A549 (cell line): ENCODE results near the gene RHBDL2. TPM values are rescaled to one million over a fixed set of nuclear protein-coding genes. Genes with fewer than 3 reads are reported as not detected.

ENCODE experiments used
- ATAC-seq, 2 experiments: fragments of 200-7000 bp in 1 of 2; fragments of >200 bp in 1 of 2; cut with Nextera tagmentation in 1 of 2; cut with Tn5 transposase in 1 of 2; 3 replicates each; pipeline versions ENCODE4 v1.8.0 to v1.9.1; 2018 to 2020; ENCODE audit warnings: mild to moderate bottlenecking in 1 of 2, moderate library complexity in 1 of 2
- CTCF ChIA-PET: fragments of 300-600 bp; sonication (Branson Sonifier 250); formaldehyde crosslinking; extraction: SDS; loops from one replicate; lab custom pipeline; 2021; ENCODE audit warnings: antibody characterized with exemption, inconsistent platforms; lab: Yijun Ruan, JAX
- POLR2A ChIA-PET: fragments of 350-600 bp; formaldehyde crosslinking; extraction: SDS; loops from one replicate; lab custom pipeline; 2021; ENCODE audit warnings: antibody characterized with exemption, inconsistent platforms; lab: Yijun Ruan, JAX
- DNase-seq, 2 experiments: peaks; one replicate each; pipeline versions ENCODE4 v3.0.0 to v3.0.0-alpha.2; 2011 to 2016; ENCODE audit warnings: low read depth in 1 of 2, low spot score in 1 of 2
- FAIRE-seq: peaks from 2 replicates; lab custom pipeline; 2011; peaks lifted over from hg19 to GRCh38; lab: Jason Lieb, UNC
- H3K27ac ChIP-seq, 2 experiments: fragments of >200 bp; sonication (Bioruptor Twin); formaldehyde crosslinking; 3 replicates each; pipeline ENCODE4 v1.5.1; 2016 to 2017
- H3K4me1 ChIP-seq: fragments of >200 bp; sonication (Bioruptor Twin); formaldehyde crosslinking; 3 replicates; pipeline ENCODE4 v1.6.1; 2016
- H3K4me2 ChIP-seq: fragments of >200 bp; sonication (Bioruptor Twin); formaldehyde crosslinking; 3 replicates; pipeline ENCODE4 v1.6.1; 2016
- H3K4me3 ChIP-seq: fragments of >200 bp; sonication (Bioruptor Twin); formaldehyde crosslinking; 3 replicates; pipeline ENCODE4 v1.5.1; 2016
- H3K9me3 ChIP-seq: fragments of >200 bp; sonication (Bioruptor Twin); formaldehyde crosslinking; 3 replicates; pipeline ENCODE4 v1.6.1; 2016
- ATOH8 ChIP-seq: fragments of 250-450 bp; sonication (Bioruptor Pico); IDR thresholded peaks from 2 replicates; pipeline ENCODE4 v1.5.0; 2020; ENCODE audit warnings: low read depth, mild to moderate bottlenecking, moderate library complexity
- BCL3 ChIP-seq: fragments of >200 bp; sonication (Bioruptor Twin); formaldehyde crosslinking; IDR thresholded peaks from 3 replicates; pipeline ENCODE4 v1.6.1; 2016
- BHLHE40 ChIP-seq: IDR thresholded peaks from 2 replicates; pipeline ENCODE4 v1.6.1; 2012; ENCODE audit warnings: low read depth, low read length, inconsistent platforms
- CEBPB ChIP-seq, 2 experiments: fragments of >200 bp in 1 of 2; sonication (Bioruptor Twin) in 1 of 2; formaldehyde crosslinking in 1 of 2; IDR thresholded peaks; 2 replicates each; pipeline ENCODE4 v1.6.1; 2012 to 2016
- CHD2 ChIP-seq: fragments of 150-350 bp; IDR thresholded peaks from 2 replicates; pipeline ENCODE4 v1.6.1; 2014; ENCODE audit warnings: low read length; ENCODE audit not compliant: partially characterized antibody
- CHD4 ChIP-seq: fragments of 200-600 bp; sonication (generic); IDR thresholded peaks from 2 replicates; pipeline ENCODE4 v1.6.1; 2016; ENCODE audit warnings: antibody characterized with exemption, mild to moderate bottlenecking, borderline replicate concordance
- CTCF ChIP-seq: fragments of >200 bp; sonication (Bioruptor Twin); formaldehyde crosslinking; IDR thresholded peaks from 3 replicates; pipeline ENCODE4 v1.5.1; 2016
- E2F6 ChIP-seq: IDR thresholded peaks from 2 replicates; pipeline ENCODE4 v1.6.1; 2012; ENCODE audit warnings: low read depth, borderline replicate concordance
- EHF ChIP-seq: fragments of 250-450 bp; sonication (Bioruptor Pico); IDR thresholded peaks from 2 replicates; pipeline ENCODE4 v1.5.0; 2020; ENCODE audit warnings: mild to moderate bottlenecking
- FOSL2 ChIP-seq, 2 experiments: fragments of 450-650 bp in 1 of 2; fragments of >200 bp in 1 of 2; sonication (Bioruptor Twin) in 1 of 2; formaldehyde crosslinking; IDR thresholded peaks; 2 replicates each; pipeline versions ENCODE4 v1.5.0 to v1.6.1; 2016 to 2020; ENCODE audit warnings: mild to moderate bottlenecking in 1 of 2, moderate library complexity in 1 of 2
- FOXS1 ChIP-seq: fragments of 250-450 bp; sonication (Bioruptor Pico); IDR thresholded peaks from 2 replicates; pipeline ENCODE4 v1.5.0; 2020; ENCODE audit warnings: mild to moderate bottlenecking, moderate library complexity
- GATA3 ChIP-seq: IDR thresholded peaks from 2 replicates; pipeline ENCODE4 v1.6.1; 2012; ENCODE audit warnings: borderline replicate concordance
- HES2 ChIP-seq: fragments of >200 bp; sonication (Bioruptor Twin); formaldehyde crosslinking; IDR thresholded peaks from 2 replicates; pipeline ENCODE4 v1.6.1; 2016
- HEYL ChIP-seq: fragments of 250-450 bp; sonication (Bioruptor Pico); IDR thresholded peaks from 2 replicates; pipeline ENCODE4 v1.8.0; 2021; ENCODE audit warnings: mild to moderate bottlenecking, moderate library complexity
- HOXB5 ChIP-seq: fragments of 250-450 bp; sonication (Bioruptor Pico); IDR thresholded peaks from 2 replicates; pipeline ENCODE4 v1.5.0; 2020; ENCODE audit warnings: mild to moderate bottlenecking, moderate library complexity
- JUNB ChIP-seq: fragments of >200 bp; sonication (Bioruptor Twin); formaldehyde crosslinking; IDR thresholded peaks from 2 replicates; pipeline ENCODE4 v1.6.1; 2016
- KDM1A ChIP-seq: fragments of 200-600 bp; sonication (generic); IDR thresholded peaks from 2 replicates; pipeline ENCODE4 v1.6.1; 2016; ENCODE audit warnings: low read depth, mild to moderate bottlenecking
- KDM5A ChIP-seq: fragments of 200-600 bp; sonication (generic); IDR thresholded peaks from 2 replicates; pipeline ENCODE4 v1.6.1; 2016; ENCODE audit warnings: antibody characterized with exemption, mild to moderate bottlenecking
- MAFK ChIP-seq: fragments of 450-650 bp; IDR thresholded peaks from 2 replicates; pipeline ENCODE4 v1.6.1; 2014; ENCODE audit not compliant: partially characterized antibody
- MAX ChIP-seq: IDR thresholded peaks from 2 replicates; pipeline ENCODE4 v1.6.1; 2012
- MAZ ChIP-seq: fragments of 150-350 bp; IDR thresholded peaks from 2 replicates; pipeline ENCODE4 v1.6.1; 2014; ENCODE audit warnings: antibody characterized with exemption, low read depth, low read length, borderline replicate concordance
- MYC ChIP-seq: IDR thresholded peaks from 2 replicates; pipeline ENCODE4 v1.6.1; 2012; ENCODE audit warnings: mild to moderate bottlenecking, inconsistent platforms, low read length, improper control_type of control experiment, borderline replicate concordance
- NR3C1 ChIP-seq: fragments of >200 bp; sonication (Bioruptor Twin); formaldehyde crosslinking; IDR thresholded peaks from 3 replicates; pipeline ENCODE4 v1.6.1; 2017
- RAD21 ChIP-seq, 2 experiments: fragments of >200 bp in 1 of 2; sonication (Bioruptor Twin) in 1 of 2; formaldehyde crosslinking in 1 of 2; IDR thresholded peaks in 1 of 2; conservative IDR thresholded peaks in 1 of 2; 2 replicates in 1 of 2; 3 replicates in 1 of 2; pipeline ENCODE4 v1.6.1; 2012 to 2018; ENCODE audit warnings: inconsistent platforms in 1 of 2
- ZFP36 ChIP-seq: fragments of 450-650 bp; IDR thresholded peaks from 2 replicates; pipeline ENCODE4 v1.6.1; 2014; ENCODE audit warnings: borderline replicate concordance; ENCODE audit not compliant: partially characterized antibody
- ZNF302 ChIP-seq: fragments of 250-450 bp; sonication (Bioruptor Pico); IDR thresholded peaks from 2 replicates; pipeline ENCODE4 v1.9.0; 2021; ENCODE audit warnings: inconsistent platforms, mild to moderate bottlenecking, moderate library complexity
- WGBS: methylation state at CpG from one replicate; pipeline ENCODE4 v1.1.6; 2017; ENCODE audit errors: missing lambda C conversion rate; 5-methylcytosine and 5-hydroxymethylcytosine counted together
- polyA plus RNA-seq, 4 experiments: library from polyadenylated mRNA; depleted of rRNA in 3 of 4; stranded (reverse); fragments of >200 nt; fragmentation: RNase III in 1 of 4; extraction: RNeasy Plus Mini Kit Qiagen cat#74134 plus additional on column Dnase treatment in 1 of 4; gene quantifications; 2 replicates in 3 of 4; 3 replicates in 1 of 4; pipeline ENCODE4 v1.2.3, GENCODE V29; 2011 to 2017

Gene RHBDL2
- polyA plus RNA-seq, 2 of the 4 experiments (the other 2 are of a cell fraction): 2.6 to 3.6 TPM

GRCh38 chr1:38923607-38924006, 18.0 kb downstream of the RHBDL2 start:
- FAIRE-seq (no peak), ATAC-seq (no peak), DNase-seq (no peak)
- WGBS: 95% methylated on average over 3 of the region's 3 CpGs
- H3K4me2 ChIP-seq: no peak overlapping the region
- no peaks in the 10 kb centered on the region for H3K9me3 ChIP-seq
- no peak overlapping the region for H3K27ac ChIP-seq
- ChIA-PET POLR2A (no interaction called here), CTCF (no interaction called here)
- no peaks in the 10 kb centered on the region for H3K4me1 ChIP-seq
- H3K4me3 ChIP-seq: no peak overlapping the region
- TF ChIP-seq JUNB (no peak), NR3C1 (no peak), CTCF (no peak), CHD2 (no peak), ATOH8 (no peak), MAX (no peak)

GRCh38 chr1:38919130-38919529, 22.5 kb downstream of the RHBDL2 start:
- ChIA-PET CTCF (no interaction called here), POLR2A (no interaction called here)
- no peak for ATAC-seq
- H3K4me1 ChIP-seq: no peaks in the 10 kb centered on the region
- no peak for DNase-seq
- TF ChIP-seq BHLHE40 (no peak), ZNF302 (CRISPR knock-in tag) (no peak), FOSL2 (IDR thresholded peaks at IDR 0.05) (no peak), FOSL2 (CRISPR knock-in tag; IDR thresholded peaks at IDR 0.05) (no peak), HOXB5 (CRISPR knock-in tag) (no peak)
- no peak for FAIRE-seq
- no peak overlapping the region for H3K4me2 ChIP-seq
- WGBS: 85% methylated on average over 3 of the region's 3 CpGs
- no peak overlapping the region for H3K4me3 ChIP-seq
- H3K27ac ChIP-seq: no peak overlapping the region
- H3K9me3 ChIP-seq: no peaks in the 10 kb centered on the region

- FAIRE-seq (no peak), ATAC-seq (no peak), DNase-seq (no peak)
- H3K9me3 ChIP-seq: no peaks in the 10 kb centered on the region
- ChIA-PET CTCF (no interaction called here), POLR2A (no interaction called here)
- no peak overlapping the region for H3K27ac ChIP-seq
- TF ChIP-seq FOXS1 (CRISPR knock-in tag) (no peak), ZFP36 (no peak), RAD21 (conservative IDR thresholded peaks at IDR 0.05 in 1 of 2, IDR thresholded peaks at IDR 0.05 in 1 of 2) (no peak), MYC (no peak), HEYL (CRISPR knock-in tag) (no peak), CHD4 (no peak), ATOH8 (no peak), CEBPB (IDR thresholded peaks at IDR 0.05) (no peak), NR3C1 (no peak), HES2 (no peak), BCL3 (no peak), KDM1A (no peak), MAZ (no peak), E2F6 (no peak), EHF (CRISPR knock-in tag) (no peak), GATA3 (no peak), MAFK (no peak), KDM5A (no peak)
- no peak overlapping the region for H3K4me2 ChIP-seq
- H3K4me3 ChIP-seq: no peak overlapping the region
- H3K4me1 ChIP-seq: no peaks in the 10 kb centered on the region
- 88% methylated on average over 5 of the region's 5 CpGs for WGBS
Observed at GRCh38 chr1:38918568-38918967, 23.1 kb downstream of the RHBDL2 start.
